ENCODE data around the gene ADAMTS4. TPM values are rescaled to one million over a fixed set of nuclear protein-coding genes. Genes with fewer than 3 reads are reported as not detected.

The ADAMTS4 gene
- total and polyA plus RNA-seq, 2 donors (not counting 1 experiment from before 2014, with no cell fraction given), result 1.0 to 1.3 TPM

GRCh38 chr1:161188381-161188780 is 10.5 kb downstream of the ADAMTS4 start:
- Histone ChIP-seq H3K9me3 (ENCODE audit: control insufficient read depth, insufficient read depth, low read depth, low read length) (no peaks in the 10 kb centered on the region), H3K27me3 (ENCODE audit: control insufficient read depth, insufficient read depth, low read length) (no peaks in the 10 kb centered on the region), H3K9ac (ENCODE audit: insufficient read depth, low read length) (no peak overlapping the region), H3K4me1 (ENCODE audit: control insufficient read depth, extremely low read depth, insufficient read depth, low read length) (peaks cover 2% of the 10 kb centered on the region), H2AFZ (ENCODE audit: low read length) (no peak overlapping the region), H3K79me2 (ENCODE audit: control insufficient read depth, insufficient read depth, low read length) (no peaks in the 10 kb centered on the region), H3K36me3 (ENCODE audit: control insufficient read depth, insufficient read depth, low read length) (peaks cover 9% of the 10 kb centered on the region), H3K4me2 (ENCODE audit: extremely low read depth, insufficient read depth, low read length) (no peak overlapping the region), H4K20me1 (ENCODE audit: control insufficient read depth, extremely low read depth, insufficient read depth, low read length) (no peaks in the 10 kb centered on the region), H3K27ac (ENCODE audit: insufficient read depth, low read length) (no peak overlapping the region), H3K4me3 (replicated peaks in 1 of 4; ENCODE audit: control extremely low read depth in 1 of 4, insufficient read depth in 1 of 4, low read depth in 3 of 4, low read length in 4 of 4) (no peak overlapping the region)
- no peak for DNase-seq (ENCODE audit: low read depth in 2 of 2)
- no peak for TF ChIP-seq CTCF (conservative IDR thresholded peaks at IDR 0.05 in 1 of 2, IDR thresholded peaks at IDR 0.05 in 1 of 2; ENCODE audit: low read depth in 1 of 2, low read length in 2 of 2)

- Histone ChIP-seq H3K79me2 (ENCODE audit: control insufficient read depth, insufficient read depth, low read length) (no peaks in the 10 kb centered on the region), H3K4me2 (ENCODE audit: extremely low read depth, insufficient read depth, low read length) (no peak overlapping the region), H3K9me3 (ENCODE audit: control insufficient read depth, insufficient read depth, low read depth, low read length) (no peaks in the 10 kb centered on the region), H3K4me3 (replicated peaks in 1 of 4; ENCODE audit: control extremely low read depth in 1 of 4, insufficient read depth in 1 of 4, low read depth in 3 of 4, low read length in 4 of 4) (no peak overlapping the region), H3K9ac (ENCODE audit: insufficient read depth, low read length) (no peak overlapping the region), H3K36me3 (ENCODE audit: control insufficient read depth, insufficient read depth, low read length) (peaks cover 7% of the 10 kb centered on the region), H3K27ac (ENCODE audit: insufficient read depth, low read length) (no peak overlapping the region), H4K20me1 (ENCODE audit: control insufficient read depth, extremely low read depth, insufficient read depth, low read length) (no peaks in the 10 kb centered on the region), H3K4me1 (ENCODE audit: control insufficient read depth, extremely low read depth, insufficient read depth, low read length) (peaks cover 2% of the 10 kb centered on the region), H2AFZ (ENCODE audit: low read length) (no peak overlapping the region), H3K27me3 (ENCODE audit: control insufficient read depth, insufficient read depth, low read length) (no peaks in the 10 kb centered on the region)
- no peak for TF ChIP-seq CTCF (conservative IDR thresholded peaks at IDR 0.05 in 1 of 2, IDR thresholded peaks at IDR 0.05 in 1 of 2; ENCODE audit: low read depth in 1 of 2, low read length in 2 of 2)
- no peak for TF ChIP-seq EZH2 (IDR thresholded peaks at IDR 0.05; ENCODE audit: low read length, missing control alignments)
- no peak for DNase-seq (ENCODE audit: low read depth in 2 of 2)
These were observed 11.5 kb downstream of the ADAMTS4 start for GRCh38 chr1:161187311-161187710.

- H3K9ac ChIP-seq (ENCODE audit: insufficient read depth, low read length), result no peak overlapping the region
- H3K4me3 ChIP-seq (replicated peaks in 1 of 4; ENCODE audit: control extremely low read depth in 1 of 4, insufficient read depth in 1 of 4, low read depth in 3 of 4, low read length in 4 of 4), result no peak overlapping the region
- no peak overlapping the region for H3K27ac ChIP-seq (ENCODE audit: insufficient read depth, low read length)
These were observed 13.0 kb downstream of the ADAMTS4 start for GRCh38 chr1:161185732-161186311.

More at GRCh38 chr1:161185732-161186311, 13.0 kb downstream of the ADAMTS4 start:
- TF ChIP-seq EZH2 (IDR thresholded peaks at IDR 0.05; ENCODE audit: low read length, missing control alignments), result no peak
- no peak for TF ChIP-seq CTCF (conservative IDR thresholded peaks at IDR 0.05 in 1 of 2, IDR thresholded peaks at IDR 0.05 in 1 of 2; ENCODE audit: low read depth in 1 of 2, low read length in 2 of 2)
- Histone ChIP-seq H3K79me2 (ENCODE audit: control insufficient read depth, insufficient read depth, low read length) (no peaks in the 10 kb centered on the region), H3K4me2 (ENCODE audit: extremely low read depth, insufficient read depth, low read length) (no peak overlapping the region), H3K4me1 (ENCODE audit: control insufficient read depth, extremely low read depth, insufficient read depth, low read length) (peaks cover 2% of the 10 kb centered on the region), H3K36me3 (ENCODE audit: control insufficient read depth, insufficient read depth, low read length) (peaks cover under 1% of the 10 kb centered on the region), H3K9me3 (ENCODE audit: control insufficient read depth, insufficient read depth, low read depth, low read length) (no peaks in the 10 kb centered on the region), H2AFZ (ENCODE audit: low read length) (peak overlapping the region; percentile 25), H4K20me1 (ENCODE audit: control insufficient read depth, extremely low read depth, insufficient read depth, low read length) (no peaks in the 10 kb centered on the region), H3K27me3 (ENCODE audit: control insufficient read depth, insufficient read depth, low read length) (no peaks in the 10 kb centered on the region)
- no peak for DNase-seq (ENCODE audit: low read depth in 2 of 2)

Data from fibroblast of lung (primary cell).